Fibroblast of lung (primary cell): ENCODE measurements around the gene PIK3R1.

Experiments used
- EZH2 ChIP-seq: IDR thresholded peaks from 2 replicates; pipeline ENCODE4 v1.5.1; 2012; ENCODE audit warnings: low read length, control low read depth, mild to moderate bottlenecking; ENCODE audit errors: missing control alignments
- TF ChIP-seq, protein P1 (sequence below), 2 donors: IDR thresholded peaks in 1 of 2; conservative IDR thresholded peaks in 1 of 2; 1 replicate in 1 of 2; 2 replicates in 1 of 2; pipeline ENCODE4 v1.5.1; 2011 to 2012; ENCODE audit warnings: low read length in 2 of 2, control low read depth in 1 of 2, inconsistent platforms in 1 of 2, low read depth in 1 of 2, mild to moderate bottlenecking in 1 of 2

DNA sequence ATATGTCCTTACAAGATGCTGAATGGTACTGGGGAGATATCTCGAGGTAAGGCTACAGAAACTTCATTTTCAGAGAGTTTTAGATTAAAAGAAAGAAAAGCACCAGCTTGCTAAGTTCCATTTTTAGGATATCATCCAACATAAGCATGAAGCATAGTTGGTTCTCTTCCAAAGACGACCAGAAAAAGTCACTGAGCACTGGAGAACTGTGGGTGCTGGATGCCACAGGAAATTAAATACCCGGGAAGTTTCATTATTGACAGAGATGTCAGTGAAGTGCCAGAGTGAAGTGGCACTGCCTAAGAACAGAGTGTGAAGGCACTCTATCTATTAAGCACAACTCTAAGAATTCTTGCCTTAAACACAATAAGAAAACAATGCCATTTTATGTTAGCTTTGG is 76.8 kb downstream of the PIK3R1 start:
- TF ChIP-seq, protein P1, sequence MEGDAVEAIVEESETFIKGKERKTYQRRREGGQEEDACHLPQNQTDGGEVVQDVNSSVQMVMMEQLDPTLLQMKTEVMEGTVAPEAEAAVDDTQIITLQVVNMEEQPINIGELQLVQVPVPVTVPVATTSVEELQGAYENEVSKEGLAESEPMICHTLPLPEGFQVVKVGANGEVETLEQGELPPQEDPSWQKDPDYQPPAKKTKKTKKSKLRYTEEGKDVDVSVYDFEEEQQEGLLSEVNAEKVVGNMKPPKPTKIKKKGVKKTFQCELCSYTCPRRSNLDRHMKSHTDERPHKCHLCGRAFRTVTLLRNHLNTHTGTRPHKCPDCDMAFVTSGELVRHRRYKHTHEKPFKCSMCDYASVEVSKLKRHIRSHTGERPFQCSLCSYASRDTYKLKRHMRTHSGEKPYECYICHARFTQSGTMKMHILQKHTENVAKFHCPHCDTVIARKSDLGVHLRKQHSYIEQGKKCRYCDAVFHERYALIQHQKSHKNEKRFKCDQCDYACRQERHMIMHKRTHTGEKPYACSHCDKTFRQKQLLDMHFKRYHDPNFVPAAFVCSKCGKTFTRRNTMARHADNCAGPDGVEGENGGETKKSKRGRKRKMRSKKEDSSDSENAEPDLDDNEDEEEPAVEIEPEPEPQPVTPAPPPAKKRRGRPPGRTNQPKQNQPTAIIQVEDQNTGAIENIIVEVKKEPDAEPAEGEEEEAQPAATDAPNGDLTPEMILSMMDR (conservative IDR thresholded peaks at IDR 0.05 in 1 of 2, IDR thresholded peaks at IDR 0.05 in 1 of 2; ENCODE audit: low read depth in 1 of 2, low read length in 2 of 2): no peak
- TF ChIP-seq EZH2: no peak
